Prostate gland (tissue), 2 donors: ENCODE data around the gene DAPK1. TPM values are rescaled to one million over a fixed set of nuclear protein-coding genes. Genes with fewer than 3 reads are reported as not detected.

ENCODE experiments used
- DNase-seq: peaks from one replicate; pipeline ENCODE4 v3.0.0-alpha.2; 2019; ENCODE audit warnings: low spot score
- H3K27ac ChIP-seq, 2 donors: fragments of 200-600 bp; sonication (generic); 2 replicates each; pipeline ENCODE4 v1.5.1; 2017 to 2019
- H3K27me3 ChIP-seq: fragments of 200-600 bp; sonication (generic); replicated peaks from 2 replicates; pipeline ENCODE4 v1.5.1; 2019; ENCODE audit not compliant: insufficient read depth
- H3K36me3 ChIP-seq, 2 donors: fragments of 200-600 bp; sonication (generic); 1 replicate in 1 of 2; 2 replicates in 1 of 2; pipeline versions ENCODE4 v1.5.1 to v1.8.1; 2017 to 2019
- H3K4me1 ChIP-seq: fragments of 200-600 bp; sonication (generic); replicated peaks from 2 replicates; pipeline ENCODE4 v1.5.1; 2019
- H3K4me3 ChIP-seq, 2 donors: fragments of 200-600 bp; sonication (generic); 2 replicates each; pipeline ENCODE4 v1.5.1; 2017 to 2019
- H3K9me3 ChIP-seq: fragments of 200-600 bp; sonication (generic); 2 replicates; pipeline ENCODE4 v1.5.1; 2017
- POLR2A ChIP-seq: fragments of 450-650 bp; IDR thresholded peaks from one replicate; pipeline ENCODE4 v1.6.1; 2016; ENCODE audit warnings: antibody characterized with exemption, mild to moderate bottlenecking
- POLR2AphosphoS5 ChIP-seq: sonication (generic); formaldehyde crosslinking; IDR thresholded peaks from one replicate; pipeline ENCODE4 v1.6.1; 2017; ENCODE audit warnings: antibody characterized with exemption
- WGBS: methylation state at CpG from one replicate; pipeline ENCODE4 v1.1.5; 2018; 5-methylcytosine and 5-hydroxymethylcytosine counted together
- intact Hi-C: fragments of 100-400 bp; cut with DNase I; formaldehyde crosslinking; loops from one replicate; pipeline ENCODE4 v1.14.2; 2022
- total RNA-seq, 2 donors: library from RNA; depleted of rRNA; stranded (reverse); fragments of >200 nt; gene quantifications; one replicate each; pipeline ENCODE4 v1.1.0, GENCODE V29; 2016
- TF ChIP-seq, protein P1 (sequence below), 4 experiments: fragments of 200-600 bp in 2 of 4; fragments of 450-650 bp in 2 of 4; sonication (generic) in 2 of 4; IDR thresholded peaks; 1 replicate in 3 of 4; 2 replicates in 1 of 4; pipeline ENCODE4 v1.5.1; 2016 to 2019; ENCODE audit warnings: antibody characterized with exemption in 4 of 4, mild to moderate bottlenecking in 2 of 4, moderate library complexity in 2 of 4

DAPK1 gene
- total RNA-seq, 2 donors from 2014 or later = 13.9 to 39.1 TPM

- no peak for TF ChIP-seq POLR2A
- TF ChIP-seq, protein P1, sequence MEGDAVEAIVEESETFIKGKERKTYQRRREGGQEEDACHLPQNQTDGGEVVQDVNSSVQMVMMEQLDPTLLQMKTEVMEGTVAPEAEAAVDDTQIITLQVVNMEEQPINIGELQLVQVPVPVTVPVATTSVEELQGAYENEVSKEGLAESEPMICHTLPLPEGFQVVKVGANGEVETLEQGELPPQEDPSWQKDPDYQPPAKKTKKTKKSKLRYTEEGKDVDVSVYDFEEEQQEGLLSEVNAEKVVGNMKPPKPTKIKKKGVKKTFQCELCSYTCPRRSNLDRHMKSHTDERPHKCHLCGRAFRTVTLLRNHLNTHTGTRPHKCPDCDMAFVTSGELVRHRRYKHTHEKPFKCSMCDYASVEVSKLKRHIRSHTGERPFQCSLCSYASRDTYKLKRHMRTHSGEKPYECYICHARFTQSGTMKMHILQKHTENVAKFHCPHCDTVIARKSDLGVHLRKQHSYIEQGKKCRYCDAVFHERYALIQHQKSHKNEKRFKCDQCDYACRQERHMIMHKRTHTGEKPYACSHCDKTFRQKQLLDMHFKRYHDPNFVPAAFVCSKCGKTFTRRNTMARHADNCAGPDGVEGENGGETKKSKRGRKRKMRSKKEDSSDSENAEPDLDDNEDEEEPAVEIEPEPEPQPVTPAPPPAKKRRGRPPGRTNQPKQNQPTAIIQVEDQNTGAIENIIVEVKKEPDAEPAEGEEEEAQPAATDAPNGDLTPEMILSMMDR (IDR thresholded peaks at IDR 0.05) = no peak
- no peak for TF ChIP-seq POLR2AphosphoS5
- DNase-seq = no peak
- WGBS = 96% methylated on average over 11 of the region's 11 CpGs
- Histone ChIP-seq H3K9me3 (no peaks in the 10 kb centered on the region), H3K36me3 (no peaks in the 10 kb centered on the region), H3K4me3 (no peak overlapping the region), H3K4me1 (no peaks in the 10 kb centered on the region), H3K27me3 (no peaks in the 10 kb centered on the region), H3K27ac (no peak overlapping the region)
- intact Hi-C loops = loop anchor here (5.0 to 10.0 kb wide), 3 partner anchors 131 to 893 kb away; no protein-coding TSS in a partner anchor
Measured at GRCh38 chr9:87681271-87682061, 183.8 kb downstream of the DAPK1 start.

DNA sequence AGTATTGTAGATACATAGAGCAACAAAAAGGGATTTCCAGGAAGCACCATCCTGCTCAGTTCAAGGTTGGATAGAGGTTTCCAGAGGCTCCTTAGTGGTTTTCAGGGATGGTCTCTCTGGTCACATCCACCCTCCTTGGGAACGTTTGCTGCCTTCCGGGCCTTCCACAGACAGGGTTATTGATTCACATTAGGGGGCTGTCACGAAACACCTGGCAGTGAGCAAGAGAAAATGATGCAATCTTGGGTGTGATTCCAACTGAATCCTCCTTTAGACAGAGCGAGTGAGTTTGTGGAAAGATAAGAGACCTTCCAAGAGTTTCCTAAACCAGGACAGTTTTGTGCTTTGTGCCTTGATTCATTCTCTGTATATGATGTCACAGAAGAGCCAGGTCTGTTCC is 184.4 kb downstream of the DAPK1 start:
- no peaks in the 10 kb centered on the region for H3K36me3 ChIP-seq
- intact Hi-C loops = loop anchor here (5.0 to 10.0 kb wide), 3 partner anchors 130 to 893 kb away; no protein-coding TSS in a partner anchor
- H3K4me3 ChIP-seq = no peak overlapping the region
- WGBS = 64% methylated on average over 4 of the region's 4 CpGs
- TF ChIP-seq POLR2AphosphoS5 (no peak), POLR2A (no peak)
- TF ChIP-seq, protein P1 (IDR thresholded peaks at IDR 0.05) = no peak
- no peak for DNase-seq
- H3K27me3 ChIP-seq = no peaks in the 10 kb centered on the region
- no peak overlapping the region for H3K27ac ChIP-seq
- no peaks in the 10 kb centered on the region for H3K9me3 ChIP-seq
- H3K4me1 ChIP-seq = no peaks in the 10 kb centered on the region

GRCh38 chr9:87682618-87683017 is 185.0 kb downstream of the DAPK1 start:
- no peaks in the 10 kb centered on the region for H3K36me3 ChIP-seq
- H3K4me3 ChIP-seq = no peak overlapping the region
- no peaks in the 10 kb centered on the region for H3K4me1 ChIP-seq
- no peaks in the 10 kb centered on the region for H3K9me3 ChIP-seq
- WGBS = 84% methylated on average over 4 of the region's 4 CpGs
- no peaks in the 10 kb centered on the region for H3K27me3 ChIP-seq
- DNase-seq = no peak
- H3K27ac ChIP-seq = no peak overlapping the region
- intact Hi-C loops = loop anchor here (5.0 to 10.0 kb wide), 3 partner anchors 130 to 892 kb away; no protein-coding TSS in a partner anchor
- TF ChIP-seq, protein P1 (IDR thresholded peaks at IDR 0.05) = no peak
- TF ChIP-seq POLR2AphosphoS5 (no peak), POLR2A (no peak)

- intact Hi-C loops = loop anchor here (5.0 to 10.0 kb wide), 3 partner anchors 128 to 891 kb away; no protein-coding TSS in a partner anchor
- Histone ChIP-seq H3K27me3 (no peaks in the 10 kb centered on the region), H3K4me3 (no peak overlapping the region), H3K4me1 (no peaks in the 10 kb centered on the region), H3K36me3 (no peaks in the 10 kb centered on the region), H3K27ac (no peak overlapping the region), H3K9me3 (no peaks in the 10 kb centered on the region)
- WGBS = 78% methylated on average over 24 of the region's 24 CpGs
- DNase-seq = no peak
- TF ChIP-seq POLR2AphosphoS5 (no peak), POLR2A (no peak)
- TF ChIP-seq, protein P1 (IDR thresholded peaks at IDR 0.05) = no peak
Measured at GRCh38 chr9:87683751-87684626, 186.3 kb downstream of the DAPK1 start.
